Measurements from ENCODE around the gene STAG1.
"Not testable (repeated sequence)": the region's sequence is repeated elsewhere in the genome, so short reads cannot be mapped to it uniquely, and the experiment has no call there.

Gene STAG1

GRCh38 chr3:136741063-136741462 lies 11.1 kb downstream of the STAG1 start:
- no peak for DNase-seq

GRCh38 chr3:136740351-136740958 lies 11.7 kb downstream of the STAG1 start:
- DNase-seq = no peak

DNA sequence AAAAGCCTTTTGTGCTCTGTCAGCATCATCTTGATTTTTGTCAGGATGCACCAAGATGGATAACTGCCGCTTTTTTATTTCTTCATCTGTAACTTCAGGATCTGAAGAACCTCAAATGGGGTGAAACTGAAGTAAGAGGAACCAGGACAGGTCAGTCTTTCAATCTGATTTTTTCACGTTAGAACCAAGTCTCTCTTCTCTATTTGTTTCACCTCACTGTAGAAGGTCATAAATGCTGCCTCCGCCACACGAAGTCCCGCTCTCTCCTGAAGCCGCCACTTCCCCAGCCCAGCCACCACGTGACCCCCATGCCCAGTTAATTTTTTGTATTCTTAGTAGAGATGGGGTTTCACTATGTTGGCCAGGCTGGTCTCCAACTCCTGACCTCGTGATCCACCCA lies 15.2 kb downstream of the STAG1 start:
- DNase-seq = not testable (repeated sequence)

GRCh38 chr3:136735103-136735502 lies 17.1 kb downstream of the STAG1 start:
- no peak for DNase-seq

DNA sequence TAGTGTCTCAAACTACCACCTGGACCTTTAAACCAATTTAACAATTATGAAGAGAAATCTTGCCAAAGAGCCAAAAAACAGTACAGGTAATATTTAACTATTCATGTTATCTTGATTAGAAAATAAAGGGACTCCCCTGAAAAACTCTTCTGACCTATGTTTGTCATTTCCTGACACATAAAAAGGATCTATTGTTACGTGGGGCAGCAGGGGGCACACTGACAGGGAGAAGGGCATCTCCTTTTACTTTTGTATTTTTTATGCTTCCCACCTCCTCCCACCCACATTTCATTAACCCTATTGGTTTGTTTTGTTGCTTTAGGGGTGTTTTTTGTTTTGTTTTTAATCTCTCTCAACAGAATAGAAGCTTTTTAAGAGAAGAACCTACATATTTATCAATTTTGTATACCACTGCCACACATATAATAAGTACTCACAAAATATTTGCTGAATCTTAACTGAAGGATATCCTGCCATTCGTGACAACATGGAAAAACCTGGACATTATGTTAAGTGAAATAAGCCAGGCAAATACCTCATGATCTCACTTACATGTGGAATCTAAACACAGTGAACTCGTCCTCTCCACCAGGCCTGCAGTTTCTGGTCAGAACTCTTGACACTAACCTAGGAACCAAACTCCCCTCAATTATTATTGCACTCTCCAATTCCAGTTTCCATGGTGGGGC lies 17.7 kb downstream of the STAG1 start:
- DNase-seq = no peak

- DNase-seq = no peak
These were observed 18.8 kb downstream of the STAG1 start for GRCh38 chr3:136733317-136733833.

DNA sequence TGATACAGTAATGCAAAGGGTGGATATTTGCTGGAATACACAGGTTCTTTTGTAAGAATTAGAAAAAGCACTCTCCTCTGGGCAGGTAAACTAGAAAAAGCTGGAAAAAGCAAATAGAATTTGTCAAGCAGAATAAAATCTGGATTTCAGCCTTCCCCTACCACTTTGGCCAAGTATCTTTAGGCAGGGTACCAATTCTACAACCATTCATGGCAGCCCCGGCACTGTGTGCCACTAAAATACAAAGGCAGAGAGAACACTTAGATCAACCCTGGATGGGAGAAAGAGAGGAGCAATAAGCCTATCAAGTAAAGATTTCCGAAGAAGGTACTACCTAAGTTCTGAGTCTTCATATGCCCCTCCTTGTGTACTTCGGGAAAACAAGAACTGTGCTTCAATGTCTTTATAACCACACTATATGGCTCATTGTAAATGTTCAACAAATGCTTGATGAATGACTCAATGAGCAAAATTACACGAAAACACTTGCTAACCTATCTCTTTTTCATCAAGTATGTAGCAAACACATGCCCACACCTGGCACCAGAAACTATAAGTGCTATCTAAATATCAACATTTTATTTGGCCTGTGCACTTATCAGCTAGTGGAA lies 20.8 kb downstream of the STAG1 start:
- no peak for DNase-seq

DNA sequence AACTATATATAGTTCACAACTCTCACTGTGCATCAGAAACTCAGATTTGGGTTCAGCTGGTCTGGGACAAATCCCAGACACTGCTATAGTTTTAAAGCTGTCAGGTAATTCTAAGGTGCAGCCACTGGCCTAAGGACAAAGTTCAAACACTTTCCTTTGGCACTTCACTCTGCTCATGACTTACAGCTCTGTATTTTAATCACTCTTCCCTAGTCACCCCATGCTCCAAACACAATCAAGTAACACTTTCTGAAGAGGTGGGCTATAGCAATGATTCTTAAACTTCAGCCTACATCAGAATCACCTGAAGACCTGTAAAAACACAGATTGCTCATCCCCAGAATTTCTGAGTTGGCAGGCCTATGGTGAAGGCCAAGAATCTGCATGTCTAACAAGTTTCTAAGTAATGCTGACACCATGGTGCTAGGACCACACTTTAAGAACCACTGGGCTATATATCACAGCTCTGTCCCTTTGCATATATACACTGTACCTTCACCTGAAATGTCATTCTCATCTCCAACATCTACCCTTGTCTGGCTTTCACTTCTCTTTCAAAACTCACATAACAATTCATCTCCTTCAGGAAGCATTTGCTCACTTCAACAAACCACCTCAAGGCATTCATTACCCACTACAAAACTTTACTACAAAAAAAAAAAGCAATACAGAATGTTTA lies 21.4 kb downstream of the STAG1 start:
- DNase-seq = no peak

DNA sequence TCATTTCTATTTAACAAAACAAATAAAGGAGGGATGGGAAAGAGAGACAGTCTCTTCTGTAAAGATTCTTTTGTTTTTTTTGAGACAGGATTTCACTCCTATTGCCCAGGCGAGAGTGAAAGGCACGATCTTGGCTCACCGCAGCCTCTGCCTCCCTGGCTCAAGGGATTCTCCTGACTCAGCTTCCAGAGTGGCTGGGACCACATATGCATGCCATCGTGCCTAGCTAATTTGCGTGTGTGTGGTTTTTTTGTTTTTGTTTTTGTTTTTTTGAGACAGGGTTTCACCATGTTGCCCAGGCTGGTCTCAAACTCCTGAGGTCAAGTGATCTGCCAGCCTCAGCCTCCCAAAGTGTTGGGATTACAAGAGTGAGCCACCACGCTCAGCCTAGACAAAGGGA lies 23.3 kb downstream of the STAG1 start:
- DNase-seq = no peak

- no peak for DNase-seq
These were observed 23.7 kb downstream of the STAG1 start for GRCh38 chr3:136728473-136728872.

DNA sequence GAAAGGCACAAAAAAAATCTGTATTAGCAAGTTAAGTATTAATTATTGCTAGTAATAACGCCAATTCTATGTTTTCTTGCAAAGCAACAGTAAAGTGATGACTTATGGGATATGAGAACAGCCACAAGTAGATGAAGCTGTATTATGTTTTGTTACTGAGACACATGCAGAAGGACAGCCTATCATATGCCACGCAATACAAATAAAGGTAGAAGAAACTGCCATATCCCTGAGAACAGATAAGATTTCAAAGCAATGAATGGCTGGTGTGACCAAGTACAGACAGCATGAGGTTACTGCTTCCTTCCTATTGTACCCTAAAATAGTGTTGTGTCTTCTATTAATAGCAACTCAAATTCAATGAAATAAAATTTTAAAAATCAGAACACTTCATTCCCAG lies 26.7 kb downstream of the STAG1 start:
- no peak for DNase-seq

DNA sequence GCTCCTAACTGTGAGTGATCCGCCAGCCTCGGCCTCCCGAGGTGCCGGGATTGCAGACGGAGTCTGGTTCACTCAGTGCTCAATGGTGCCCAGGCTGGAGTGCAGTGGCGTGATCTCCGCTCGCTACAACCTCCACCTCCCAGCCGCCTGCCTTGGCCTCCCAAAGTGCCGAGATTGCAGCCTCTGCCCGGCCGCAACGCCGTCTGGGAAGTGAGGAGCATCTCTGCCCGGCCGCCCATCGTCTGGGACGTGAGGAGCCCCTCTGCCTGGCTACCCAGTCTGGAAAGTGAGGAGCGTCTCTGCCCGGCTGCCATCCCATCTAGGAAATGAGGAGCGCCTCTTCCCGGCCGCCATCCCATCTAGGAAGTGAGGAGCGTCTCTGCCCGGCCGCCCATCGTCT lies 29.3 kb downstream of the STAG1 start:
- DNase-seq = not testable (repeated sequence)

DNA sequence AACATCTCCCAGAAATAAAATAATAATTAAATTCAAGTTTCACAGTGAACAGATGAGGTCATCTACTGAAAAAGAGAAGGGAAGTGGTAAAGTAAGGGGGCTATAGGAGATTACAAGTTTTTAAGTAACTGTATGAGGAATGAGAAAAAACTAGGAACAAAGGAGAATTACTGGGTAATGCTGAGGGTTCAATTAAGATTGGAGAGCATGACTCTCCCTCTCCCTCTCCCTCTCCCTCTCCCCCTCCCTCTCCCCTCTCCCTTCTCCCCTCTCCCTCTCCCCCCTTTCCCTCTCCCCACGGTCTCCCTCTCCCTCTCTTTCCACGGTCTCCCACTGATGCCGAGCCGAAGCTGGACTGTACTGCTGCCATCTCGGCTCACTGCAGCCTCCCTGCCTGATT lies 29.8 kb downstream of the STAG1 start:
- DNase-seq = not testable (repeated sequence)

GRCh38 chr3:136720091-136720490 lies 32.1 kb downstream of the STAG1 start:
- DNase-seq = no peak

- DNase-seq = no peak
These were observed 35.5 kb downstream of the STAG1 start for GRCh38 chr3:136716629-136717028.

DNA sequence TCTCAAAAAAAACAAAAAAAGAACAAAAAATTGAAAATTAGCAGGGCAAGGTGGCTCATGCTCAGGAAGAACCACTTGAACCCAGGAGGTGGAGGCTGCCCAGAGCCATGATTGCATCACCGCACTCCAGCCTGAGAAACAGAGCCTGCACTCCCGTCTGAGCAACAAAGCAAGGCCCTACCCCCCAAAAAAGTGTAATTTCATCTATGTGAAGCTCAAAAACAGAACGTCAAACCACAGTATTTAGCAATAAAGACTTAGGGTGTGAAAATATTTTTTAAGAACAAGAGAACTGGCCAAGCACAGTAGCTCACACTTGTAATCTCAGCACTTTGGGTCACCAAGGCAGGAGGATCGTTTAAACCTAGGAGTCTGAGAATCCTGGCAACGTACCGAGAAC lies 38.2 kb downstream of the STAG1 start:
- DNase-seq = no peak

DNA sequence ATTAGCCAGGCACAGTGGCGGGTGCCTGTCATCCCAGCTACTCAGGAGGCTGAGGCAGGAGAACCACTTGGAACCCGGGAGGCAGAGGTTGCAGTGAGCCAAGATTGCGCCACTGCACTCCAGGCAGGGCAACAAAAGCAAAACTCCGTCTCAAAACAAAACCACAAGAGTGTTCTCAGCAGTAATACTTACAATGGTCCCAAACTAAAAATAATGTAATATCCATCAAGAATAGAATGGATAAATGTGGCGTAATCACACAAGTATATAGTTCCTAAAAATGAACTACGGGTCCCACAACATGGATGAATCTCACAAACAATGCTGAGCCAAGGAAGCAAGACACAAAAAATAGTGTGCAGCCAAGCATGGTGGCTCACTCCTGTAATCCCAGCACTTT lies 39.2 kb downstream of the STAG1 start:
- DNase-seq = no peak

DNA sequence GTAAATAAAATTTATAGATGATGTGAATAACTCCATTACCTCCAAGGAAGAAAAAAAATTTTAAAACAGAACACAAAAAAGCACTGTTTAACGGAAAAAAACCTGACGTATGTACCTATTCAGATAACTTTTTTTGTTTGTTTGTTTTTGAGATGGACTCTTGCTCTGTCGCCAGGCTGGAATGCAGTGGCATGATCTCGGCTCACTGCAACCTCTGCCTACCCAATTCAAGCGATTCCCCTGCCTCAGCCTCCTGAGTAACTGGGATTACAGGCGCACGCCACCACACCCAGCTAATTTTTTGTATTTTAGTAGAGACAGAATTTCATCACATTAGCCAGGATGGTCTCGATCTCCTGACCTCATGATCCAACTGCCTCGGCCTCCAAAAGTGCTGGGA lies 40.3 kb downstream of the STAG1 start:
- not testable (repeated sequence) for DNase-seq

GRCh38 chr3:136711277-136711676 lies 40.9 kb downstream of the STAG1 start:
- DNase-seq = no peak

DNA sequence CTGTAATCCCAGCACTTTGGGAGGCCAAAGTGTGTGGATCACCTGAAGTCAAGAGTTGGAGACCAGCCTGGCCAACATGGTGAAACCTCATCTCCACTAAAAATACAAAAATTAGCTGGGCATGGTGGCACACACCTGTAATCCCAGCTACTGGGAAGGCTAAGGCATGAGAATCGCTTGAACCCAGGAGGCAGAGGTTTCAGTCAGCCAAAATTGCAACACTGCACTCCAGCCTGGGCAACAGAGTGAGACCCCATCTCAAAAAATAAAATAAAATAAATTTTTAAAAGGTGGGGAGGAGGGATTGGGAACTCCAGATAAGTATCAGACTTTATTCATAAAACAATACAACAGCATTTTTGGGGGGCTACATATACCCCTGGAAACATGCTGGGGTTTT lies 42.4 kb downstream of the STAG1 start:
- not testable (repeated sequence) for DNase-seq

- no peak for DNase-seq
These were observed 43.7 kb downstream of the STAG1 start for GRCh38 chr3:136708333-136708985.

- no peak for DNase-seq
These were observed 48.7 kb downstream of the STAG1 start for GRCh38 chr3:136703429-136703828.

GRCh38 chr3:136699271-136699828 lies 52.8 kb downstream of the STAG1 start:
- DNase-seq = no peak

Measured in activated gamma-delta T cell (primary cell).